H9 (cell line): Measurements from ENCODE around the gene F3. TPM values are rescaled to one million over a fixed set of nuclear protein-coding genes. Genes with fewer than 3 reads are reported as not detected.

Experiments used
- DNase-seq: peaks from one replicate; pipeline ENCODE4 v3.0.0-alpha.2; 2017
- H2AFZ ChIP-seq: one replicate; pipeline ENCODE4 v1.6.1; 2013; ENCODE audit warnings: mild to moderate bottlenecking, low read length, control low read depth, moderate library complexity
- H2AK5ac ChIP-seq: 2 replicates; pipeline ENCODE4 v1.6.1; 2013; ENCODE audit warnings: low read length, control low read depth, mixed read lengths; ENCODE audit not compliant: insufficient read length
- H2BK120ac ChIP-seq: one replicate; pipeline ENCODE4 v1.6.1; 2013; ENCODE audit warnings: low read depth, mild to moderate bottlenecking, low read length, control low read depth, inconsistent platforms; ENCODE audit not compliant: poor library complexity, severe bottlenecking
- H2BK12ac ChIP-seq: 2 replicates; pipeline ENCODE4 v1.6.1; 2013; ENCODE audit warnings: low read length, control low read depth, mixed read lengths, low read depth; ENCODE audit not compliant: insufficient read length
- H2BK15ac ChIP-seq: 2 replicates; pipeline ENCODE4 v1.6.1; 2013; ENCODE audit warnings: low read depth, low read length, control low read depth
- H2BK20ac ChIP-seq: one replicate; pipeline ENCODE4 v1.6.1; 2013; ENCODE audit warnings: low read depth, mild to moderate bottlenecking, low read length, control low read depth, inconsistent platforms; ENCODE audit not compliant: poor library complexity, severe bottlenecking
- H2BK5ac ChIP-seq: 2 replicates; pipeline ENCODE4 v1.6.1; 2013; ENCODE audit warnings: low read length, control low read depth, mixed read lengths; ENCODE audit not compliant: insufficient read length
- H3K14ac ChIP-seq: 2 replicates; pipeline ENCODE4 v1.6.1; 2013; ENCODE audit warnings: low read length, control low read depth; ENCODE audit not compliant: insufficient read depth
- H3K18ac ChIP-seq: 2 replicates; pipeline ENCODE4 v1.6.1; 2013; ENCODE audit warnings: low read depth, mild to moderate bottlenecking, mixed read lengths, low read length, control low read depth; ENCODE audit not compliant: insufficient read length
- H3K23ac ChIP-seq: 2 replicates; pipeline ENCODE4 v1.6.1; 2013; ENCODE audit warnings: low read length, control low read depth, mixed read lengths, low read depth; ENCODE audit not compliant: insufficient read length
- H3K23me2 ChIP-seq: 2 replicates; pipeline ENCODE4 v1.6.1; 2013; ENCODE audit warnings: low read depth, mild to moderate bottlenecking, mixed read lengths, low read length, control low read depth; ENCODE audit not compliant: insufficient read length, poor library complexity, severe bottlenecking
- H3K27ac ChIP-seq: 2 replicates; pipeline ENCODE4 v1.5.1; 2013; ENCODE audit warnings: low read length, control low read depth, mixed read lengths, low read depth; ENCODE audit not compliant: insufficient read length
- H3K27me3 ChIP-seq: 2 replicates; pipeline ENCODE4 v1.6.1; 2013; ENCODE audit warnings: low read length, control low read depth, inconsistent platforms; ENCODE audit not compliant: insufficient read depth
- H3K4ac ChIP-seq: 2 replicates; pipeline ENCODE4 v1.6.1; 2013; ENCODE audit warnings: low read depth, mild to moderate bottlenecking, control low read depth, inconsistent platforms, low read length, moderate library complexity
- H3K4me1 ChIP-seq: 2 replicates; pipeline ENCODE4 v1.6.1; 2013; ENCODE audit warnings: low read length, control low read depth, inconsistent platforms; ENCODE audit not compliant: insufficient read depth
- H3K4me2 ChIP-seq: 2 replicates; pipeline ENCODE4 v1.6.1; 2013; ENCODE audit warnings: low read length, control low read depth, mixed read lengths; ENCODE audit not compliant: insufficient read length, insufficient read depth
- H3K56ac ChIP-seq: 2 replicates; pipeline ENCODE4 v1.6.1; 2013; ENCODE audit warnings: low read depth, mild to moderate bottlenecking, mixed read lengths, low read length, control low read depth; ENCODE audit not compliant: insufficient read length
- H3K79me1 ChIP-seq: 2 replicates; pipeline ENCODE4 v1.6.1; 2013; ENCODE audit warnings: low read depth, mild to moderate bottlenecking, moderate library complexity, low read length, control low read depth, inconsistent platforms; ENCODE audit not compliant: insufficient read depth, poor library complexity, severe bottlenecking
- H3K79me2 ChIP-seq: 2 replicates; pipeline ENCODE4 v1.6.1; 2013; ENCODE audit warnings: low read length, control low read depth, inconsistent platforms; ENCODE audit not compliant: insufficient read depth
- H3K9ac ChIP-seq: 2 replicates; pipeline ENCODE4 v1.6.1; 2013; ENCODE audit warnings: low read length, control low read depth, mixed read lengths; ENCODE audit not compliant: insufficient read length; ENCODE audit errors: extremely low read depth
- H3K9me3 ChIP-seq: one replicate; pipeline ENCODE4 v1.6.1; 2013; ENCODE audit warnings: low read depth, low read length, inconsistent platforms; ENCODE audit not compliant: control insufficient read depth
- H3T11ph ChIP-seq: one replicate; pipeline ENCODE4 v1.6.1; 2013; ENCODE audit warnings: mild to moderate bottlenecking, low read length, control low read depth, inconsistent platforms
- H4K20me1 ChIP-seq: one replicate; pipeline ENCODE4 v1.6.1; 2013; ENCODE audit not compliant: control insufficient read depth, insufficient read length, insufficient read depth
- H4K5ac ChIP-seq: 2 replicates; pipeline ENCODE4 v1.6.1; 2013; ENCODE audit warnings: low read depth, mild to moderate bottlenecking, mixed read lengths, low read length, control low read depth; ENCODE audit not compliant: insufficient read length
- H4K8ac ChIP-seq: replicated peaks from 2 replicates; pipeline ENCODE4 v1.6.1; 2013; ENCODE audit warnings: low read length, control low read depth, mixed read lengths, low read depth; ENCODE audit not compliant: insufficient read length
- H4K91ac ChIP-seq: 2 replicates; pipeline ENCODE4 v1.6.1; 2013; ENCODE audit warnings: low read depth, mild to moderate bottlenecking, moderate library complexity, mixed read lengths, low read length, control low read depth; ENCODE audit not compliant: insufficient read length
- H3K27ac Mint-ChIP-seq, 3 experiments: 2 replicates in 2 of 3; 3 replicates in 1 of 3; pipeline ENCODE4 v1.8.0; 2020 to 2021; ENCODE audit warnings: mixed read lengths in 3 of 3, mild to moderate bottlenecking in 1 of 3, moderate library complexity in 1 of 3
- H3K27me3 Mint-ChIP-seq: 2 replicates; pipeline ENCODE4 v1.8.0; 2021; ENCODE audit warnings: low read depth, mild to moderate bottlenecking, moderate library complexity, mixed read lengths
- H3K36me3 Mint-ChIP-seq, 3 experiments: 2 replicates in 2 of 3; 3 replicates in 1 of 3; pipeline ENCODE4 v1.8.0; 2020 to 2021; ENCODE audit warnings: low read depth in 3 of 3, mixed read lengths in 3 of 3; ENCODE audit not compliant: insufficient read depth in 1 of 3
- H3K4me1 Mint-ChIP-seq, 2 experiments: 2 replicates each; pipeline ENCODE4 v1.8.0; 2020; ENCODE audit warnings: mixed read lengths in 2 of 2
- H3K4me3 Mint-ChIP-seq, 2 experiments: 2 replicates in 1 of 2; 3 replicates in 1 of 2; pipeline ENCODE4 v1.8.0; 2020 to 2021; ENCODE audit warnings: mild to moderate bottlenecking in 2 of 2, mixed read lengths in 2 of 2, moderate library complexity in 1 of 2
- H3K9me3 Mint-ChIP-seq, 2 experiments: 2 replicates in 1 of 2; 3 replicates in 1 of 2; pipeline ENCODE4 v1.8.0; 2020; ENCODE audit warnings: mild to moderate bottlenecking in 2 of 2, mixed read lengths in 2 of 2, moderate library complexity in 1 of 2
- CTCF ChIP-seq: fragments of 200-600 bp; sonication (generic); conservative IDR thresholded peaks from 3 replicates; pipeline ENCODE4 v1.8.0; 2021; ENCODE audit warnings: antibody characterized with exemption, mild to moderate bottlenecking
- WGBS: extraction: QIAGEN DNeasy Blood & Tissue Kit; methylation state at CpG from one replicate; pipeline ENCODE4 v1.1.7; 2013; ENCODE audit warnings: missing lambda C conversion rate, low lambda C conversion rate, mixed read lengths; ENCODE audit not compliant: insufficient read length; ENCODE audit errors: extremely low coverage; 5-methylcytosine and 5-hydroxymethylcytosine counted together
- total RNA-seq: library from RNA; stranded (reverse); gene quantifications from 2 replicates; pipeline ENCODE4 v1.2.1, GENCODE V29; 2021

The F3 gene
- total RNA-seq, 1 experiment from 2014 or later: 21.7 TPM

GRCh38 chr1:94579876-94580294, 38.3 kb upstream of the F3 start:
- peaks cover 17 to 25% of the 10 kb centered on the region in 2 experiments for H3K4me1 Mint-ChIP-seq
- H3T11ph ChIP-seq: no peak overlapping the region
- no CpG with 5 or more reads among the region's 2 CpGs for WGBS
- H3K18ac ChIP-seq: peak overlapping the region; percentile 48
- H3K27ac Mint-ChIP-seq: peak overlapping the region in 1 of 3 experiments; percentile 53; a peak in 2 of 7 replicates
- no peak overlapping the region for H3K23ac ChIP-seq
- H3K9me3 ChIP-seq: no peaks in the 10 kb centered on the region
- no peak overlapping the region for H3K9ac ChIP-seq
- no peak overlapping the region for H4K8ac ChIP-seq
- H3K56ac ChIP-seq: no peak overlapping the region
- H2BK120ac ChIP-seq: no peak overlapping the region
- H3K79me2 ChIP-seq: no peaks in the 10 kb centered on the region
- no peak overlapping the region for H3K4me3 Mint-ChIP-seq
- H3K14ac ChIP-seq: peak overlapping the region; percentile 46; the same call in 1 of the 2 replicates
- H2AFZ ChIP-seq: no peak overlapping the region
- DNase-seq: peak; percentile 69
- no peaks in the 10 kb centered on the region for H4K20me1 ChIP-seq
- H2AK5ac ChIP-seq: no peak overlapping the region
- no peak overlapping the region for H4K5ac ChIP-seq
- H2BK20ac ChIP-seq: no peak overlapping the region
- no peak for TF ChIP-seq CTCF
- no peak overlapping the region for H3K4me2 ChIP-seq
- H4K91ac ChIP-seq: no peak overlapping the region
- H2BK15ac ChIP-seq: no peak overlapping the region
- H3K36me3 Mint-ChIP-seq: peaks cover 13 to 26% (median 23%) of the 10 kb centered on the region in 3 experiments
- no peak overlapping the region for H3K4ac ChIP-seq
- no peaks in the 10 kb centered on the region for H3K27me3 Mint-ChIP-seq
- no peaks in the 10 kb centered on the region; the same call in 1 of the 2 replicates for H3K4me1 ChIP-seq
- H2BK12ac ChIP-seq: no peak overlapping the region
- no peaks in the 10 kb centered on the region for H3K23me2 ChIP-seq
- H3K9me3 Mint-ChIP-seq: peaks cover 30% of the 10 kb centered on the region in 2 experiments
- no peaks in the 10 kb centered on the region for H3K79me1 ChIP-seq
- no peak overlapping the region for H2BK5ac ChIP-seq
- H3K27ac ChIP-seq: no peak overlapping the region
- no peaks in the 10 kb centered on the region for H3K27me3 ChIP-seq
